NCI-H146 treated with DMSO at 0.1 percent for 48 hours (cell line): ENCODE measurements around the gene ZSWIM7.

ENCODE experiments used
- DNase-seq: peaks from one replicate; lab custom pipeline; 2025; ENCODE audit not compliant: unreplicated experiment; lab: John Stamatoyannopoulos, UW

The ZSWIM7 gene

DNA sequence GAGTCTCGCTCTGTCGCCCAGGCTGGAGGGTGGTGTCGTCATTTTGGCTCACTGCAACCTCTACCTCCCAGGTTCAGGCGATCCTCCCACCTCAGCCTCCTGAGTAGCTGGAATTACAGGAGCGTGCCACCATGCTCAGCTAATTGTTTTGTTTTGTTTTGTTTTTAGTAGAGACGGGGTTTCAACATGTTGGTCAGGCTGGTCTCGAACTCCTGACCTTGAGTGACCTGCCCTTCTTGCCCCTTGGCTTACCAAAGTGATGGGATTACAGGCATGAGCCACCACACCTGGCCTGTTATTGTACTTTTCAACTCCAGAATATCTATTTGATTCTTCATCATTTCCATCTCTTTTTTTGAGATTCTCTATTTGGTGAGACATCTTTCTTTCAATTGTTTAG lies 63.6 kb downstream of the ZSWIM7 start:
- no peak for DNase-seq

- DNase-seq: no peak
Measured at GRCh38 chr17:15934866-15935265, 64.6 kb downstream of the ZSWIM7 start.

GRCh38 chr17:15931394-15931793 lies 68.1 kb downstream of the ZSWIM7 start:
- DNase-seq: no peak

GRCh38 chr17:15930426-15930825 lies 69.1 kb downstream of the ZSWIM7 start:
- DNase-seq: no peak

- DNase-seq: no peak
Measured at GRCh38 chr17:15929941-15930340, 69.6 kb downstream of the ZSWIM7 start.

- DNase-seq: no peak
Measured at GRCh38 chr17:15928286-15928785, 71.2 kb downstream of the ZSWIM7 start.
